ENCODE results near the gene CDRT15.

DNA sequence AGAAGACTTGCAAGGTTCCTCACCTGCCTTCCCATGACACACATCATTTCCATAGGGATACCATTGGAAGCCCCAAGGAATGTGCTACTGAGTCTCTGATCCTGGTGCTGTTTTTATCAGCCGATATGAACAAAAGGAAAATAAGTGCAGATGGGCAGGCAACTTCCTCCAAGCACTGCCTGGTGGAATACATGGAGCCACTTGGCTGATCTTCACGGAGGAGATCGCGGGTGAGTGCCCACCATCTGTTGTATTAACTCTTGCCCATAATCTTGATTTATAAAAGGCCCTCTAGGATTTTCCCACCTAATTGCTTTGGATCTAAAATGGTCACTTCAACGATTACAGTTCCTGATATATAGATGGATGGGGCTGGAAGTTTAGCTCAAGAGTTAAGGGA, 24.7 kb upstream of the CDRT15 start:
- TF ChIP-seq, protein P1, sequence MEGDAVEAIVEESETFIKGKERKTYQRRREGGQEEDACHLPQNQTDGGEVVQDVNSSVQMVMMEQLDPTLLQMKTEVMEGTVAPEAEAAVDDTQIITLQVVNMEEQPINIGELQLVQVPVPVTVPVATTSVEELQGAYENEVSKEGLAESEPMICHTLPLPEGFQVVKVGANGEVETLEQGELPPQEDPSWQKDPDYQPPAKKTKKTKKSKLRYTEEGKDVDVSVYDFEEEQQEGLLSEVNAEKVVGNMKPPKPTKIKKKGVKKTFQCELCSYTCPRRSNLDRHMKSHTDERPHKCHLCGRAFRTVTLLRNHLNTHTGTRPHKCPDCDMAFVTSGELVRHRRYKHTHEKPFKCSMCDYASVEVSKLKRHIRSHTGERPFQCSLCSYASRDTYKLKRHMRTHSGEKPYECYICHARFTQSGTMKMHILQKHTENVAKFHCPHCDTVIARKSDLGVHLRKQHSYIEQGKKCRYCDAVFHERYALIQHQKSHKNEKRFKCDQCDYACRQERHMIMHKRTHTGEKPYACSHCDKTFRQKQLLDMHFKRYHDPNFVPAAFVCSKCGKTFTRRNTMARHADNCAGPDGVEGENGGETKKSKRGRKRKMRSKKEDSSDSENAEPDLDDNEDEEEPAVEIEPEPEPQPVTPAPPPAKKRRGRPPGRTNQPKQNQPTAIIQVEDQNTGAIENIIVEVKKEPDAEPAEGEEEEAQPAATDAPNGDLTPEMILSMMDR (IDR thresholded peaks at IDR 0.05) = no peak
- no peak for TF ChIP-seq POLR2A (IDR thresholded peaks at IDR 0.05)

Measured in breast epithelium (tissue), 3 donors.